MM.1S (cell line): ENCODE data around the gene ACAD9.

Source experiments
- DNase-seq: peaks from one replicate; pipeline ENCODE4 v3.0.0-alpha.2; 2015
- H2AFZ ChIP-seq: fragments of 300-600 bp; sonication (generic); 2 replicates; pipeline ENCODE4 v1.6.0; 2016; ENCODE audit warnings: antibody characterized with exemption, low read length
- H3F3A ChIP-seq: fragments of 300-600 bp; sonication (generic); 2 replicates; pipeline ENCODE4 v1.6.1; 2016; ENCODE audit warnings: mild to moderate bottlenecking, antibody characterized with exemption, low read length, moderate library complexity, mixed read lengths; ENCODE audit not compliant: insufficient read depth
- H3K27ac ChIP-seq: fragments of 300-600 bp; sonication (generic); 2 replicates; pipeline ENCODE4 v1.5.1; 2016; ENCODE audit warnings: mild to moderate bottlenecking, low read length
- H3K27me3 ChIP-seq: fragments of 300-600 bp; sonication (generic); replicated peaks from 2 replicates; pipeline ENCODE4 v1.6.0; 2016; ENCODE audit warnings: low read length; ENCODE audit not compliant: insufficient read depth
- H3K36me3 ChIP-seq: fragments of 300-600 bp; sonication (generic); replicated peaks from 2 replicates; pipeline ENCODE4 v1.6.1; 2016; ENCODE audit warnings: mild to moderate bottlenecking, low read length, mixed read lengths; ENCODE audit not compliant: insufficient read depth
- H3K4me1 ChIP-seq: fragments of 300-600 bp; sonication (generic); 2 replicates; pipeline ENCODE4 v1.6.1; 2016; ENCODE audit warnings: low read length, mixed read lengths
- H3K4me2 ChIP-seq: fragments of 300-600 bp; sonication (generic); 2 replicates; pipeline ENCODE4 v1.6.0; 2016; ENCODE audit warnings: low read depth, low read length
- H3K4me3 ChIP-seq: fragments of 300-600 bp; sonication (generic); 2 replicates; pipeline ENCODE4 v1.5.1; 2016; ENCODE audit warnings: low read length, mixed read lengths
- H3K79me2 ChIP-seq: fragments of 300-600 bp; sonication (generic); 2 replicates; pipeline ENCODE4 v1.6.1; 2016; ENCODE audit warnings: mixed run types, low read length, mixed read lengths
- H3K9ac ChIP-seq: fragments of 300-600 bp; sonication (generic); 2 replicates; pipeline ENCODE4 v1.6.1; 2016; ENCODE audit warnings: low read length, mixed read lengths
- H3K9me2 ChIP-seq: fragments of 300-600 bp; sonication (generic); replicated peaks from 2 replicates; pipeline ENCODE4 v1.6.1; 2016; ENCODE audit warnings: mild to moderate bottlenecking, low read length, mixed read lengths; ENCODE audit not compliant: insufficient read depth
- H3K9me3 ChIP-seq: fragments of 300-600 bp; sonication (generic); replicated peaks from 2 replicates; pipeline ENCODE4 v1.6.1; 2016; ENCODE audit warnings: mild to moderate bottlenecking, low read length, mixed read lengths; ENCODE audit not compliant: insufficient read depth
- H4K20me1 ChIP-seq: fragments of 300-600 bp; sonication (generic); 2 replicates; pipeline ENCODE4 v1.6.1; 2016; ENCODE audit warnings: mild to moderate bottlenecking, low read length, moderate library complexity, mixed read lengths; ENCODE audit not compliant: insufficient read depth
- EZH2 ChIP-seq: fragments of 300-600 bp; sonication (generic); optimal IDR thresholded peaks from 2 replicates; pipeline ENCODE3; 2017; ENCODE audit warnings: low read depth, mild to moderate bottlenecking, antibody characterized with exemption, low read length, mixed read lengths
- EZH2phosphoT487 ChIP-seq: fragments of 300-600 bp; sonication (generic); IDR thresholded peaks from 2 replicates; pipeline ENCODE4 v1.6.1; 2018; ENCODE audit warnings: antibody characterized with exemption, low read length
- TF ChIP-seq, protein P1 (sequence below): fragments of 300-600 bp; sonication (generic); IDR thresholded peaks from 2 replicates; pipeline ENCODE4 v1.5.1; 2016; ENCODE audit warnings: antibody characterized with exemption, low read length, mixed read lengths

ACAD9 gene

DNA sequence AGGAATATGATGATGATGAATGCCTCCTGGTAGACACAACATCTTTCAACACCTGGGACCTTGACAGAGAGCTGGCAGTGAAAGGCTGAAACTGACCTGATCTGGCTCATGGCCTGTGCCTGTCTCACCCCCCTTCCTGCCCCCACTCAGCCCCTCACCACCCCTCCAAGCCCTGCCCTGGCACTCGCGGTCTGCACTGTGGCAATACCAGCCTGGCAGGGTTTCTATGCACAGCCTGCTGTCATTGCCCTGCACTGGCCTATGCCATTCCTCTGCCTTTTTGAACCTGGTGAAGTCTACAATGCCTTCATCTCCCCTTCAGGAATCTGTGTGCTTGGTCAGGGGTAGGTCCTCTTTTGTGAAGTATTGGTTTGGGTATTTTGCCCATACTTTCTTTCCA is 56.5 kb downstream of the ACAD9 start:
- no peak overlapping the region for H3K27ac ChIP-seq

DNA sequence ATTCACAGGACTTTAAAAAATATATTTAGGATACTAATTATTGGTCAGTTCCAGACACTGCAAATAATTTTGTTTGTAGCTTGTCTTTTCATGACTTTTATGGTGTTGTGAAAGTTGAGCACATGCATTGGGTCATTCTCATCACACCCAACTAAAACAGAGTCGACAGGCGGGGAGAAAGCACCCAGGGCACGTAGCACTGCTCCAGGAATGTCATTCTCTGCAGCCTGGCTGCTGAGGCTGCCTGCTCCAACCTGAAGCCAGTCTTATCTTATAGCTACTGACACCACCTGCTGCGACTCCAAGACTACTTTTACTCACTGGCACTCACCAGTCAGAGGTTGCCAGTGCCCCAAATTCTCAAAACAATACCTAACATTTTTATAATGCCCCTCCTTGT is 56.9 kb downstream of the ACAD9 start:
- H3K9ac ChIP-seq: no peak overlapping the region
- H3K4me2 ChIP-seq: no peak overlapping the region
- H3K4me3 ChIP-seq: no peak overlapping the region
- TF ChIP-seq, protein P1, sequence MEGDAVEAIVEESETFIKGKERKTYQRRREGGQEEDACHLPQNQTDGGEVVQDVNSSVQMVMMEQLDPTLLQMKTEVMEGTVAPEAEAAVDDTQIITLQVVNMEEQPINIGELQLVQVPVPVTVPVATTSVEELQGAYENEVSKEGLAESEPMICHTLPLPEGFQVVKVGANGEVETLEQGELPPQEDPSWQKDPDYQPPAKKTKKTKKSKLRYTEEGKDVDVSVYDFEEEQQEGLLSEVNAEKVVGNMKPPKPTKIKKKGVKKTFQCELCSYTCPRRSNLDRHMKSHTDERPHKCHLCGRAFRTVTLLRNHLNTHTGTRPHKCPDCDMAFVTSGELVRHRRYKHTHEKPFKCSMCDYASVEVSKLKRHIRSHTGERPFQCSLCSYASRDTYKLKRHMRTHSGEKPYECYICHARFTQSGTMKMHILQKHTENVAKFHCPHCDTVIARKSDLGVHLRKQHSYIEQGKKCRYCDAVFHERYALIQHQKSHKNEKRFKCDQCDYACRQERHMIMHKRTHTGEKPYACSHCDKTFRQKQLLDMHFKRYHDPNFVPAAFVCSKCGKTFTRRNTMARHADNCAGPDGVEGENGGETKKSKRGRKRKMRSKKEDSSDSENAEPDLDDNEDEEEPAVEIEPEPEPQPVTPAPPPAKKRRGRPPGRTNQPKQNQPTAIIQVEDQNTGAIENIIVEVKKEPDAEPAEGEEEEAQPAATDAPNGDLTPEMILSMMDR: no peak
- TF ChIP-seq EZH2phosphoT487 (no peak), EZH2 (no peak)
- H3F3A ChIP-seq: no peaks in the 10 kb centered on the region
- H4K20me1 ChIP-seq: no peaks in the 10 kb centered on the region
- no peak overlapping the region for H3K27ac ChIP-seq
- no peaks in the 10 kb centered on the region for H3K9me3 ChIP-seq
- H3K4me1 ChIP-seq: no peaks in the 10 kb centered on the region
- peaks cover 7% of the 10 kb centered on the region for H3K27me3 ChIP-seq
- no peaks in the 10 kb centered on the region for H3K36me3 ChIP-seq
- H3K9me2 ChIP-seq: no peaks in the 10 kb centered on the region
- no peak overlapping the region for H2AFZ ChIP-seq
- DNase-seq: no peak
- H3K79me2 ChIP-seq: no peaks in the 10 kb centered on the region

More for the DNA sequence above, 56.5 kb downstream of the ACAD9 start:
- no peak for TF ChIP-seq EZH2phosphoT487
- TF ChIP-seq EZH2: no peak
- TF ChIP-seq, protein P1: no peak
- no peak overlapping the region for H3K9ac ChIP-seq
- no peaks in the 10 kb centered on the region for H3K9me3 ChIP-seq
- peaks cover 7% of the 10 kb centered on the region for H3K27me3 ChIP-seq
- H4K20me1 ChIP-seq: no peaks in the 10 kb centered on the region
- no peaks in the 10 kb centered on the region for H3K4me1 ChIP-seq
- DNase-seq: no peak
- no peaks in the 10 kb centered on the region for H3K9me2 ChIP-seq
- no peaks in the 10 kb centered on the region for H3K36me3 ChIP-seq
- H3K4me2 ChIP-seq: no peak overlapping the region
- H3K4me3 ChIP-seq: no peak overlapping the region
- H3F3A ChIP-seq: no peaks in the 10 kb centered on the region
- no peak overlapping the region for H2AFZ ChIP-seq
- no peaks in the 10 kb centered on the region for H3K79me2 ChIP-seq

DNA sequence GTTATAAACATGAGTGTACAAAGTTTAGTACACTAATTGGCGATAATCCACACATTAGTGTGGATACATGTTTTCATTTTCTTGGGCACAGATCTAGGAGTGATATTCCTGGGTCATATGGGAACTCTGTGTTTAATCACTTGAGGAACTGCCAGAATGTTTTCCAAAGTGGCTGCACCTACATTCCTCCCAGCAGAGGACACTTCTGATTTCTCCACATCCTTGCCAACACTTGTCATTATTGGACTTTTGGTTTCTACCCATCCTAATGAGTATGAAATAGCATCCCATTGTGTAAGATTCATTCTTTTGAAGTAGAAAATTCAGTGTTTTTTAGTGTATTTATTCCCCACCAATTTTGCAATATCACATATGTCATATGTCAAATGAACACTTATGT is 60.8 kb downstream of the ACAD9 start:
- Histone ChIP-seq H3K4me3 (no peak overlapping the region), H3K4me1 (no peaks in the 10 kb centered on the region), H3K27ac (no peak overlapping the region), H3K79me2 (no peaks in the 10 kb centered on the region), H3K9ac (no peak overlapping the region), H2AFZ (no peak overlapping the region), H3K9me3 (no peaks in the 10 kb centered on the region), H4K20me1 (no peaks in the 10 kb centered on the region), H3K4me2 (no peak overlapping the region), H3K36me3 (no peaks in the 10 kb centered on the region), H3K9me2 (no peaks in the 10 kb centered on the region), H3F3A (no peaks in the 10 kb centered on the region), H3K27me3 (no peaks in the 10 kb centered on the region)
- TF ChIP-seq EZH2: no peak
- no peak for TF ChIP-seq EZH2phosphoT487
- TF ChIP-seq, protein P1: no peak
- DNase-seq: no peak
